Stimulated activated naive CD4-positive, alpha-beta T cell treated with Interleukin-2 at 50 U/mL for 16 hours (primary cell): Measurements from ENCODE around the gene PELI2.

Experiments used
- DNase-seq: peaks from one replicate; lab custom pipeline; 2025; lab: John Stamatoyannopoulos, UW

Gene PELI2

GRCh38 chr14:56206596-56206995 is 88.4 kb downstream of the PELI2 start:
- DNase-seq, result no peak

- no peak for DNase-seq
Observed at GRCh38 chr14:56207626-56208292, 89.5 kb downstream of the PELI2 start.

- no peak for DNase-seq
Observed at GRCh38 chr14:56208520-56208919, 90.3 kb downstream of the PELI2 start.

GRCh38 chr14:56210571-56210970 is 92.4 kb downstream of the PELI2 start:
- DNase-seq, result no peak

- DNase-seq, result no peak
Observed at GRCh38 chr14:56211084-56211483, 92.9 kb downstream of the PELI2 start.

- DNase-seq, result no peak
Observed at GRCh38 chr14:56211844-56212243, 93.6 kb downstream of the PELI2 start.

- no peak for DNase-seq
Observed at GRCh38 chr14:56212521-56212920, 94.3 kb downstream of the PELI2 start.

- DNase-seq, result no peak
Observed at GRCh38 chr14:56213306-56213705, 95.1 kb downstream of the PELI2 start.

GRCh38 chr14:56215180-56215579 is 97.0 kb downstream of the PELI2 start:
- no peak for DNase-seq

- DNase-seq, result no peak
Observed at GRCh38 chr14:56216626-56217379, 98.6 kb downstream of the PELI2 start.

- no peak for DNase-seq
Observed at GRCh38 chr14:56217380-56218045, 99.3 kb downstream of the PELI2 start.

GRCh38 chr14:56219666-56220413 is 101.6 kb downstream of the PELI2 start:
- DNase-seq, result no peak

GRCh38 chr14:56221382-56222128 is 103.3 kb downstream of the PELI2 start:
- no peak for DNase-seq

- DNase-seq, result no peak
Observed at GRCh38 chr14:56224229-56224628, 106.0 kb downstream of the PELI2 start.

- no peak for DNase-seq
Observed at GRCh38 chr14:56224691-56225681, 106.8 kb downstream of the PELI2 start.

- DNase-seq, result no peak
Observed at GRCh38 chr14:56235388-56235787, 117.2 kb downstream of the PELI2 start.

- no peak for DNase-seq
Observed at GRCh38 chr14:56237398-56237797, 119.2 kb downstream of the PELI2 start.

GRCh38 chr14:56241461-56241860 is 123.2 kb downstream of the PELI2 start:
- no peak for DNase-seq

GRCh38 chr14:56243110-56243509 is 124.9 kb downstream of the PELI2 start:
- no peak for DNase-seq

- no peak for DNase-seq
Observed at GRCh38 chr14:56244138-56244789, 126.1 kb downstream of the PELI2 start.
